SK-N-SH (cell line): ENCODE data around the gene PRICKLE1.
A peak's percentile ranks its signal among the peaks of the same experiment; 100 is the strongest.

ENCODE experiments used
- CTCF ChIP-seq: fragments of 200-600 bp; sonication (generic); IDR thresholded peaks from 2 replicates; pipeline ENCODE4 v1.6.1; 2017; ENCODE audit warnings: antibody characterized with exemption, mild to moderate bottlenecking, moderate library complexity
- EZH2phosphoT487 ChIP-seq: fragments of 200-600 bp; sonication (generic); IDR thresholded peaks from 2 replicates; pipeline ENCODE4 v1.6.1; 2017; ENCODE audit warnings: low read depth, mixed run types, mild to moderate bottlenecking, antibody characterized with exemption, moderate library complexity, borderline replicate concordance
- GABPA ChIP-seq: IDR thresholded peaks from 2 replicates; pipeline ENCODE4 v1.4.0; 2012; ENCODE audit warnings: low read depth, mild to moderate bottlenecking
- MAX ChIP-seq: IDR thresholded peaks from 2 replicates; pipeline ENCODE4 v1.4.0; 2012; ENCODE audit warnings: low read depth
- NFIC ChIP-seq: IDR thresholded peaks from 2 replicates; pipeline ENCODE4 v1.4.0; 2012; ENCODE audit warnings: borderline replicate concordance
- POLR2AphosphoS5 ChIP-seq: IDR thresholded peaks from 2 replicates; pipeline ENCODE4 v1.6.1; 2012; ENCODE audit warnings: low read depth, low read length
- RCOR1 ChIP-seq: fragments of 150-350 bp; IDR thresholded peaks from 2 replicates; pipeline ENCODE4 v1.6.1; 2017; ENCODE audit warnings: antibody characterized with exemption, low read length
- REST ChIP-seq: IDR thresholded peaks from 2 replicates; pipeline ENCODE4 v1.6.1; 2012; ENCODE audit warnings: mild to moderate bottlenecking, low read depth, low read length, moderate library complexity
- ZBTB33 ChIP-seq: IDR thresholded peaks from 2 replicates; pipeline ENCODE4 v1.4.0; 2012; ENCODE audit warnings: low read depth, borderline replicate concordance

- no peak for TF ChIP-seq EZH2phosphoT487
- no peak for TF ChIP-seq POLR2AphosphoS5
- 0 out of 2 replicates have a peak, but pooled peaks have one; percentile 39 for TF ChIP-seq MAX
- TF ChIP-seq CTCF, result no peak
- no peak for TF ChIP-seq RCOR1
- TF ChIP-seq GABPA, result no peak
- no peak for TF ChIP-seq REST
- TF ChIP-seq ZBTB33, result no peak
- peak; percentile 80 for TF ChIP-seq NFIC
Observed at GRCh38 chr12:42421844-42422779, 167.4 kb downstream of the PRICKLE1 start.
